GM23338 (cell line): ENCODE results near the gene CTSW. TPM values are rescaled to one million over a fixed set of nuclear protein-coding genes. Genes with fewer than 3 reads are reported as not detected.

Source experiments
- ATAC-seq: fragments of 200-7000 bp; cut with Tn5 transposase; 3 replicates; pipeline ENCODE4 v1.9.1; 2020
- DNase-seq: peaks from one replicate; pipeline ENCODE4 v3.0.0-alpha.2; 2015; ENCODE audit warnings: low spot score
- H2AFZ ChIP-seq: fragments of 200-600 bp; sonication (generic); 2 replicates; pipeline ENCODE4 v1.8.0; 2016; ENCODE audit warnings: antibody characterized with exemption, mild to moderate bottlenecking, moderate library complexity
- H3F3A ChIP-seq: fragments of 200-600 bp; sonication (generic); replicated peaks from 2 replicates; pipeline ENCODE4 v1.8.0; 2017; ENCODE audit warnings: antibody characterized with exemption, mixed run types, low read depth
- H3K27ac ChIP-seq: fragments of 200-600 bp; sonication (generic); 2 replicates; pipeline ENCODE4 v1.6.1; 2016; ENCODE audit warnings: low read depth
- H3K27me3 ChIP-seq: fragments of 200-600 bp; sonication (generic); 2 replicates; pipeline ENCODE4 v1.8.0; 2016; ENCODE audit warnings: mild to moderate bottlenecking, mixed run types, moderate library complexity; ENCODE audit not compliant: insufficient read depth
- H3K36me3 ChIP-seq: fragments of 200-600 bp; sonication (generic); 2 replicates; pipeline ENCODE4 v1.8.0; 2016; ENCODE audit warnings: mild to moderate bottlenecking; ENCODE audit not compliant: insufficient read depth
- H3K4me1 ChIP-seq: fragments of 200-600 bp; sonication (generic); 2 replicates; pipeline ENCODE4 v1.8.0; 2016; ENCODE audit warnings: mild to moderate bottlenecking, moderate library complexity; ENCODE audit not compliant: insufficient read depth
- H3K4me2 ChIP-seq: fragments of 200-600 bp; sonication (generic); 2 replicates; pipeline ENCODE4 v1.7.1; 2017; ENCODE audit warnings: mixed run types
- H3K4me3 ChIP-seq: fragments of 200-600 bp; sonication (generic); 2 replicates; pipeline ENCODE4 v1.6.1; 2016; ENCODE audit warnings: mixed run types
- H3K79me2 ChIP-seq: fragments of 200-600 bp; sonication (generic); replicated peaks from 2 replicates; pipeline ENCODE4 v1.8.0; 2017; ENCODE audit warnings: mild to moderate bottlenecking; ENCODE audit not compliant: insufficient read depth
- H3K9me2 ChIP-seq: fragments of 200-600 bp; sonication (generic); 2 replicates; pipeline ENCODE4 v1.8.0; 2017; ENCODE audit not compliant: insufficient read depth
- H4K20me1 ChIP-seq: fragments of 200-600 bp; sonication (generic); replicated peaks from 2 replicates; pipeline ENCODE4 v1.8.0; 2017; ENCODE audit warnings: mild to moderate bottlenecking; ENCODE audit not compliant: insufficient read depth
- H3K27ac Mint-ChIP-seq: 2 replicates; pipeline ENCODE4 v1.8.0; 2020; ENCODE audit warnings: inconsistent platforms, mild to moderate bottlenecking, moderate library complexity, mixed read lengths
- H3K27me3 Mint-ChIP-seq: 3 replicates; pipeline ENCODE4 v1.8.0; 2022; ENCODE audit warnings: low read depth, mild to moderate bottlenecking, moderate library complexity, mixed read lengths, inconsistent platforms; ENCODE audit not compliant: insufficient read depth, poor library complexity
- H3K36me3 Mint-ChIP-seq: 3 replicates; pipeline ENCODE4 v1.8.0; 2021; ENCODE audit warnings: low read depth, mild to moderate bottlenecking, inconsistent platforms, moderate library complexity, mixed read lengths
- H3K4me1 Mint-ChIP-seq: 3 replicates; pipeline ENCODE4 v1.8.0; 2020; ENCODE audit warnings: mild to moderate bottlenecking, inconsistent platforms, mixed read lengths
- H3K4me3 Mint-ChIP-seq: 3 replicates; pipeline ENCODE4 v1.8.0; 2021; ENCODE audit warnings: moderate library complexity, mild to moderate bottlenecking, inconsistent platforms, mixed read lengths
- H3K9me3 Mint-ChIP-seq: 3 replicates; pipeline ENCODE4 v1.8.0; 2020; ENCODE audit warnings: moderate library complexity, mild to moderate bottlenecking, inconsistent platforms, mixed read lengths
- EZH2 ChIP-seq: fragments of 200-600 bp; sonication (generic); IDR thresholded peaks from one replicate; pipeline ENCODE4 v1.8.0; 2017; ENCODE audit warnings: antibody characterized with exemption, mild to moderate bottlenecking, low read depth; ENCODE audit not compliant: unreplicated experiment
- EZH2phosphoT487 ChIP-seq: fragments of 200-600 bp; sonication (generic); IDR thresholded peaks from one replicate; pipeline ENCODE4 v1.8.1; 2018; ENCODE audit warnings: antibody characterized with exemption; ENCODE audit not compliant: unreplicated experiment
- JUNB ChIP-seq: IDR thresholded peaks from one replicate; pipeline ENCODE4 v1.6.1; 2016; ENCODE audit warnings: antibody characterized with exemption; ENCODE audit not compliant: unreplicated experiment
- NANOG ChIP-seq: IDR thresholded peaks from 2 replicates; pipeline ENCODE4 v1.6.1; 2016; ENCODE audit warnings: antibody characterized with exemption, borderline replicate concordance
- POLR2AphosphoS5 ChIP-seq: IDR thresholded peaks from 2 replicates; pipeline ENCODE4 v1.6.1; 2016; ENCODE audit warnings: antibody characterized with exemption, low read depth
- ZNF331 ChIP-seq: fragments of 250-450 bp; sonication (Bioruptor Pico); IDR thresholded peaks from 2 replicates; pipeline ENCODE4 v1.5.0; 2020; ENCODE audit warnings: low read depth, mild to moderate bottlenecking, moderate library complexity
- polyA plus RNA-seq: library from polyadenylated mRNA; unstranded; fragments of >200 nt; fragmentation: Nextera tagmentation; extraction: Ambion mirVana; gene quantifications from 2 replicates; pipeline ENCODE4 v1.2.1, GENCODE V29; 2016
- total RNA-seq: library from RNA; depleted of rRNA; stranded (reverse); fragments of >200 nt; shearing (Covaris generic); gene quantifications from 2 replicates; pipeline ENCODE4 v1.2.3, GENCODE V29; 2014
- TF ChIP-seq, protein P1 (sequence below): IDR thresholded peaks from one replicate; pipeline ENCODE4 v1.6.1; 2018; ENCODE audit warnings: antibody characterized with exemption; ENCODE audit not compliant: unreplicated experiment
- TF ChIP-seq, protein P2 (sequence below): fragments of 250-450 bp; sonication (Bioruptor Pico); IDR thresholded peaks from 2 replicates; pipeline ENCODE4 v1.5.0; 2020; ENCODE audit warnings: mild to moderate bottlenecking, moderate library complexity
- TF ChIP-seq, protein P3 (sequence below): IDR thresholded peaks from 2 replicates; pipeline ENCODE4 v1.6.1; 2016; ENCODE audit warnings: antibody characterized with exemption

The CTSW gene
- total and polyA plus RNA-seq, 2 experiments from 2014 or later = not detected

DNA sequence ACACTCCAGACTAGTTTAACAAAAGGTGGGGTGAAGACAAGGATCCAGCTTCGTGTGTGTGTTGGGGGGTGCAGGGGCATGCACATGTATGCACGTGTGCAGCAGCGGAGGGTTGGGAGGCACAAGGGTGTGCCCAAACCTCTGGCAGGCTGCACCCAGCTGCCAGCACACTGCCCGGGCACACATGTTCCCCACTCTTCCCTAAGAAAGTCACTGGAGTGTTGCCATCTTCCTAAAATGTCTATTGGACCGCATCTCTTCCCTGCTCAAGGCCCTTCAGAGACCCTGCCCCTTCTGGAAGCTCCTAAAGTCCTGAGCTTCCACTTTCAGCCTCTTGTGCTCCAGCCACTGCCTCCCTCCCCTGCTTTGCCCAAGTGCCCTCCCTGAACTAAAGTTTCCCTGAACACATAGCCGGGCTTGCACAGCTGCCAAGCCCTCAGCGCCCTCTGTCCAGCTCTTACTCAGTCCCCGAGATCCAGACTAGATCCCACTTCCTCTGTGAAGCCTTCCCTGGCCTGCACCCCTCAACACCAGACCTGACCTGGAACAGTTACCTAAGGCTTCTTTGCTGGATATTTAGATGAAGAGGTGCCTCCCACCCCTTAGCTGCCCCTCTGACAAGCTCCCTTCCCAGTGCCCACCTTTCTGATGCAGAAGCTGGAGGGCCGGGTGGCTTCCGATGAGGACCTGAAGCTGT, 27.7 kb upstream of the CTSW start:
- no peak overlapping the region for H3K4me3 ChIP-seq
- no peaks in the 10 kb centered on the region for H3K27me3 ChIP-seq
- peaks cover 3% of the 10 kb centered on the region for H3K4me1 ChIP-seq
- DNase-seq = no peak
- H3K79me2 ChIP-seq = peaks cover 33% of the 10 kb centered on the region
- H4K20me1 ChIP-seq = peaks cover 33% of the 10 kb centered on the region
- H3K36me3 Mint-ChIP-seq = peaks cover 64% of the 10 kb centered on the region
- peak overlapping the region; percentile 32; the same call in 1 of the 2 replicates for H3K27ac ChIP-seq
- H2AFZ ChIP-seq = no peak overlapping the region
- H3K4me1 Mint-ChIP-seq = peaks cover 27% of the 10 kb centered on the region
- H3K9me2 ChIP-seq = no peaks in the 10 kb centered on the region
- peaks cover 28% of the 10 kb centered on the region for H3K36me3 ChIP-seq
- H3K9me3 Mint-ChIP-seq = peaks cover 12% of the 10 kb centered on the region
- TF ChIP-seq NANOG = no peak
- TF ChIP-seq POLR2AphosphoS5 = peak; percentile 32
- H3F3A ChIP-seq = peaks cover 57% of the 10 kb centered on the region
- H3K4me3 Mint-ChIP-seq = peak overlapping the region; percentile 1; the same call in 1 of the 3 replicates
- H3K4me2 ChIP-seq = no peak overlapping the region
- H3K27ac Mint-ChIP-seq = no peak overlapping the region
- H3K27me3 Mint-ChIP-seq = peaks cover 59% of the 10 kb centered on the region
- peak; percentile 0; the same call in 2 of the 3 replicates for ATAC-seq

DNA sequence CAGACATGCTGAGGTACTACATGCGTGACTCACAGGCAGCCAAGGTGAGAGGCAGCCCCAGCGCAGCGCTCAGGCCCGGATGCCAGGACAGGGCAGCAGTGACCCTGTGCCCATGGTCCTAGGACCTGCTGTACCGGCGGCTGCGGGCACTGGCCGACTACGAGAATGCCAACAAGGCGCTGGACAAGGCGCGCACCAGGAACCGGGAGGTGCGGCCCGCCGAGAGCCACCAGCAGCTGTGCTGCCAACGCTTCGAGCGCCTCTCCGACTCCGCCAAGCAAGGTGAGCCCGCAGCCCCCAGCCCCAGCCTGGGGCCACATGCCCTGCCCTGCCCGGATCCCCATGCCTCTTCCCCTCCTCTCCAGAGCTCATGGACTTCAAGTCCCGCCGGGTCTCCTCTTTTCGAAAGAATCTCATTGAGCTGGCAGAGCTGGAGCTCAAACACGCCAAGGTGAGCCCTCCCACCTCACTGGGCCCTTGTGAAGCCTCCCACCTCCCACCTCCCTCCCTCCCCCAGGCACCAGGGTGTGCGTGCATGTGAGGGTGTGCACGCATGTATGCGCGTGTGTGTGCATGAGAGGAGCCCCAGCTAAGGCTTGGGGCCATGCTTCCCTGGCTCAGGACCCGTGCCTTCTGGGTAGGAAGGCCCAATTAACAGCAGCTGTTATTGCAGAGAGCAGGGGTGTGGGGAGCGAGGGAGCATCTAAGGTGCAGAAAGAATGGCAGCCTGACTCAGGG, 27.0 kb upstream of the CTSW start:
- Histone ChIP-seq H3F3A (peaks cover 63% of the 10 kb centered on the region), H4K20me1 (peaks cover 33% of the 10 kb centered on the region), H3K4me1 (peaks cover 3% of the 10 kb centered on the region), H3K27ac (no peak overlapping the region), H3K36me3 (peaks cover 28% of the 10 kb centered on the region), H3K79me2 (peaks cover 39% of the 10 kb centered on the region), H3K9me2 (no peaks in the 10 kb centered on the region), H2AFZ (no peak overlapping the region), H3K4me3 (no peak overlapping the region), H3K4me2 (no peak overlapping the region), H3K27me3 (no peaks in the 10 kb centered on the region)
- DNase-seq (no peak), ATAC-seq (peak; percentile 1; the same call in 1 of the 3 replicates)
- H3K27me3 Mint-ChIP-seq = peaks cover 60% of the 10 kb centered on the region
- no peak overlapping the region for H3K4me3 Mint-ChIP-seq
- H3K9me3 Mint-ChIP-seq = peaks cover 12% of the 10 kb centered on the region
- peaks cover 27% of the 10 kb centered on the region for H3K4me1 Mint-ChIP-seq
- no peak overlapping the region for H3K27ac Mint-ChIP-seq
- H3K36me3 Mint-ChIP-seq = peaks cover 64% of the 10 kb centered on the region
- TF ChIP-seq EZH2 (no peak), ZNF331 (CRISPR knock-in tag) (no peak), EZH2phosphoT487 (no peak), NANOG (no peak), JUNB (no peak)
- TF ChIP-seq, protein P1, sequence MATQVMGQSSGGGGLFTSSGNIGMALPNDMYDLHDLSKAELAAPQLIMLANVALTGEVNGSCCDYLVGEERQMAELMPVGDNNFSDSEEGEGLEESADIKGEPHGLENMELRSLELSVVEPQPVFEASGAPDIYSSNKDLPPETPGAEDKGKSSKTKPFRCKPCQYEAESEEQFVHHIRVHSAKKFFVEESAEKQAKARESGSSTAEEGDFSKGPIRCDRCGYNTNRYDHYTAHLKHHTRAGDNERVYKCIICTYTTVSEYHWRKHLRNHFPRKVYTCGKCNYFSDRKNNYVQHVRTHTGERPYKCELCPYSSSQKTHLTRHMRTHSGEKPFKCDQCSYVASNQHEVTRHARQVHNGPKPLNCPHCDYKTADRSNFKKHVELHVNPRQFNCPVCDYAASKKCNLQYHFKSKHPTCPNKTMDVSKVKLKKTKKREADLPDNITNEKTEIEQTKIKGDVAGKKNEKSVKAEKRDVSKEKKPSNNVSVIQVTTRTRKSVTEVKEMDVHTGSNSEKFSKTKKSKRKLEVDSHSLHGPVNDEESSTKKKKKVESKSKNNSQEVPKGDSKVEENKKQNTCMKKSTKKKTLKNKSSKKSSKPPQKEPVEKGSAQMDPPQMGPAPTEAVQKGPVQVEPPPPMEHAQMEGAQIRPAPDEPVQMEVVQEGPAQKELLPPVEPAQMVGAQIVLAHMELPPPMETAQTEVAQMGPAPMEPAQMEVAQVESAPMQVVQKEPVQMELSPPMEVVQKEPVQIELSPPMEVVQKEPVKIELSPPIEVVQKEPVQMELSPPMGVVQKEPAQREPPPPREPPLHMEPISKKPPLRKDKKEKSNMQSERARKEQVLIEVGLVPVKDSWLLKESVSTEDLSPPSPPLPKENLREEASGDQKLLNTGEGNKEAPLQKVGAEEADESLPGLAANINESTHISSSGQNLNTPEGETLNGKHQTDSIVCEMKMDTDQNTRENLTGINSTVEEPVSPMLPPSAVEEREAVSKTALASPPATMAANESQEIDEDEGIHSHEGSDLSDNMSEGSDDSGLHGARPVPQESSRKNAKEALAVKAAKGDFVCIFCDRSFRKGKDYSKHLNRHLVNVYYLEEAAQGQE = no peak
- TF ChIP-seq, protein P2, sequence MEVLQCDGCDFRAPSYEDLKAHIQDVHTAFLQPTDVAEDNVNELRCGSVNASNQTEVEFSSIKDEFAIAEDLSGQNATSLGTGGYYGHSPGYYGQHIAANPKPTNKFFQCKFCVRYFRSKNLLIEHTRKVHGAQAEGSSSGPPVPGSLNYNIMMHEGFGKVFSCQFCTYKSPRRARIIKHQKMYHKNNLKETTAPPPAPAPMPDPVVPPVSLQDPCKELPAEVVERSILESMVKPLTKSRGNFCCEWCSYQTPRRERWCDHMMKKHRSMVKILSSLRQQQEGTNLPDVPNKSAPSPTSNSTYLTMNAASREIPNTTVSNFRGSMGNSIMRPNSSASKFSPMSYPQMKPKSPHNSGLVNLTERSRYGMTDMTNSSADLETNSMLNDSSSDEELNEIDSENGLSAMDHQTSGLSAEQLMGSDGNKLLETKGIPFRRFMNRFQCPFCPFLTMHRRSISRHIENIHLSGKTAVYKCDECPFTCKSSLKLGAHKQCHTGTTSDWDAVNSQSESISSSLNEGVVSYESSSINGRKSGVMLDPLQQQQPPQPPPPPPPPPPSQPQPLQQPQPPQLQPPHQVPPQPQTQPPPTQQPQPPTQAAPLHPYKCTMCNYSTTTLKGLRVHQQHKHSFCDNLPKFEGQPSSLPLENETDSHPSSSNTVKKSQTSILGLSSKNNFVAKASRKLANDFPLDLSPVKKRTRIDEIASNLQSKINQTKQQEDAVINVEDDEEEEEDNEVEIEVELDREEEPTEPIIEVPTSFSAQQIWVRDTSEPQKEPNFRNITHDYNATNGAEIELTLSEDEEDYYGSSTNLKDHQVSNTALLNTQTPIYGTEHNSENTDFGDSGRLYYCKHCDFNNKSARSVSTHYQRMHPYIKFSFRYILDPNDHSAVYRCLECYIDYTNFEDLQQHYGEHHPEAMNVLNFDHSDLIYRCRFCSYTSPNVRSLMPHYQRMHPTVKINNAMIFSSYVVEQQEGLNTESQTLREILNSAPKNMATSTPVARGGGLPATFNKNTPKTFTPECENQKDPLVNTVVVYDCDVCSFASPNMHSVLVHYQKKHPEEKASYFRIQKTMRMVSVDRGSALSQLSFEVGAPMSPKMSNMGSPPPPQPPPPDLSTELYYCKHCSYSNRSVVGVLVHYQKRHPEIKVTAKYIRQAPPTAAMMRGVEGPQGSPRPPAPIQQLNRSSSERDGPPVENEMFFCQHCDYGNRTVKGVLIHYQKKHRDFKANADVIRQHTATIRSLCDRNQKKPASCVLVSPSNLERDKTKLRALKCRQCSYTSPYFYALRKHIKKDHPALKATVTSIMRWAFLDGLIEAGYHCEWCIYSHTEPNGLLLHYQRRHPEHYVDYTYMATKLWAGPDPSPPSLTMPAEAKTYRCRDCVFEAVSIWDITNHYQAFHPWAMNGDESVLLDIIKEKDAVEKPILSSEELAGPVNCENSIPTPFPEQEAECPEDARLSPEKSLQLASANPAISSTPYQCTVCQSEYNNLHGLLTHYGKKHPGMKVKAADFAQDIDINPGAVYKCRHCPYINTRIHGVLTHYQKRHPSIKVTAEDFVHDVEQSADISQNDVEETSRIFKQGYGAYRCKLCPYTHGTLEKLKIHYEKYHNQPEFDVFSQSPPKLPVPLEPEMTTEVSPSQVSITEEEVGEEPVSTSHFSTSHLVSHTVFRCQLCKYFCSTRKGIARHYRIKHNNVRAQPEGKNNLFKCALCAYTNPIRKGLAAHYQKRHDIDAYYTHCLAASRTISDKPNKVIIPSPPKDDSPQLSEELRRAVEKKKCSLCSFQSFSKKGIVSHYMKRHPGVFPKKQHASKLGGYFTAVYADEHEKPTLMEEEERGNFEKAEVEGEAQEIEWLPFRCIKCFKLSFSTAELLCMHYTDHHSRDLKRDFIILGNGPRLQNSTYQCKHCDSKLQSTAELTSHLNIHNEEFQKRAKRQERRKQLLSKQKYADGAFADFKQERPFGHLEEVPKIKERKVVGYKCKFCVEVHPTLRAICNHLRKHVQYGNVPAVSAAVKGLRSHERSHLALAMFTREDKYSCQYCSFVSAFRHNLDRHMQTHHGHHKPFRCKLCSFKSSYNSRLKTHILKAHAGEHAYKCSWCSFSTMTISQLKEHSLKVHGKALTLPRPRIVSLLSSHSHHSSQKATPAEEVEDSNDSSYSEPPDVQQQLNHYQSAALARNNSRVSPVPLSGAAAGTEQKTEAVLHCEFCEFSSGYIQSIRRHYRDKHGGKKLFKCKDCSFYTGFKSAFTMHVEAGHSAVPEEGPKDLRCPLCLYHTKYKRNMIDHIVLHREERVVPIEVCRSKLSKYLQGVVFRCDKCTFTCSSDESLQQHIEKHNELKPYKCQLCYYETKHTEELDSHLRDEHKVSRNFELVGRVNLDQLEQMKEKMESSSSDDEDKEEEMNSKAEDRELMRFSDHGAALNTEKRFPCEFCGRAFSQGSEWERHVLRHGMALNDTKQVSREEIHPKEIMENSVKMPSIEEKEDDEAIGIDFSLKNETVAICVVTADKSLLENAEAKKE (CRISPR knock-in tag) = no peak
- TF ChIP-seq, protein P3, sequence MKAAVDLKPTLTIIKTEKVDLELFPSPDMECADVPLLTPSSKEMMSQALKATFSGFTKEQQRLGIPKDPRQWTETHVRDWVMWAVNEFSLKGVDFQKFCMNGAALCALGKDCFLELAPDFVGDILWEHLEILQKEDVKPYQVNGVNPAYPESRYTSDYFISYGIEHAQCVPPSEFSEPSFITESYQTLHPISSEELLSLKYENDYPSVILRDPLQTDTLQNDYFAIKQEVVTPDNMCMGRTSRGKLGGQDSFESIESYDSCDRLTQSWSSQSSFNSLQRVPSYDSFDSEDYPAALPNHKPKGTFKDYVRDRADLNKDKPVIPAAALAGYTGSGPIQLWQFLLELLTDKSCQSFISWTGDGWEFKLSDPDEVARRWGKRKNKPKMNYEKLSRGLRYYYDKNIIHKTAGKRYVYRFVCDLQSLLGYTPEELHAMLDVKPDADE = no peak
